ENCODE data around the gene SHISA5.

DNA sequence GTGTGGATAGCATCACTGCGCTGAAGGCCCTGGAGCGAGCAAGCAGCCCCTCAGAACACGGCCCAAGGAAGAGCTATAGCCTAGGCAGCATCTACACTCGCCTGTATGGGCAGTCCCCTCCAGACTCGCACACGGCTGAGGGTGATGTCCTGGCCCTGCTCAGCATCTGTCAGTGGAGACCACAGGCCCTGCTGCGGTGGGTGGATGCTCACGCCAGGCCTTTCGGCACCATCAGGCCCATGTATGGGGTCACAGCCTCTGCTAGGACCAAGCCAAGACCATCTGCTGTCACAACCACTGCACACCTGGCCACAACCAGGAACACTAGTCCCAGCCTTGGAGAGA lies 36.9 kb downstream of the SHISA5 start:
- TF ChIP-seq, protein P1, sequence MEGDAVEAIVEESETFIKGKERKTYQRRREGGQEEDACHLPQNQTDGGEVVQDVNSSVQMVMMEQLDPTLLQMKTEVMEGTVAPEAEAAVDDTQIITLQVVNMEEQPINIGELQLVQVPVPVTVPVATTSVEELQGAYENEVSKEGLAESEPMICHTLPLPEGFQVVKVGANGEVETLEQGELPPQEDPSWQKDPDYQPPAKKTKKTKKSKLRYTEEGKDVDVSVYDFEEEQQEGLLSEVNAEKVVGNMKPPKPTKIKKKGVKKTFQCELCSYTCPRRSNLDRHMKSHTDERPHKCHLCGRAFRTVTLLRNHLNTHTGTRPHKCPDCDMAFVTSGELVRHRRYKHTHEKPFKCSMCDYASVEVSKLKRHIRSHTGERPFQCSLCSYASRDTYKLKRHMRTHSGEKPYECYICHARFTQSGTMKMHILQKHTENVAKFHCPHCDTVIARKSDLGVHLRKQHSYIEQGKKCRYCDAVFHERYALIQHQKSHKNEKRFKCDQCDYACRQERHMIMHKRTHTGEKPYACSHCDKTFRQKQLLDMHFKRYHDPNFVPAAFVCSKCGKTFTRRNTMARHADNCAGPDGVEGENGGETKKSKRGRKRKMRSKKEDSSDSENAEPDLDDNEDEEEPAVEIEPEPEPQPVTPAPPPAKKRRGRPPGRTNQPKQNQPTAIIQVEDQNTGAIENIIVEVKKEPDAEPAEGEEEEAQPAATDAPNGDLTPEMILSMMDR (IDR thresholded peaks at IDR 0.05; ENCODE audit: borderline replicate concordance, extremely low read depth, low read length, poor library complexity, severe bottlenecking): no peak
- no peak for TF ChIP-seq EZH2 (IDR thresholded peaks at IDR 0.05; ENCODE audit: borderline replicate concordance, low read depth, low read length, severe bottlenecking)
